GM12878 (cell line): Measurements from ENCODE around the gene PPP2R3A. TPM values are rescaled to one million over a fixed set of nuclear protein-coding genes. Genes with fewer than 3 reads are reported as not detected.

ENCODE experiments used
- ATAC-seq: fragments of 200-7000 bp; cut with Tn5 transposase; 3 replicates; pipeline ENCODE4 v1.9.1; 2020; ENCODE audit warnings: mild to moderate bottlenecking, moderate library complexity
- BruUV-seq: library from RNA; stranded (reverse); fragments of 400-500 nt; replicated peaks from 2 replicates; lab custom pipeline; 2021; lab: Mats Ljungman, UMichigan
- CTCF ChIA-PET: fragments of 300-600 bp; sonication (Branson Sonifier 250); formaldehyde crosslinking; extraction: SDS; loops from one replicate; lab custom pipeline; 2021; ENCODE audit warnings: inconsistent platforms; lab: Yijun Ruan, JAX
- POLR2A ChIA-PET: fragments of 350-600 bp; formaldehyde crosslinking; extraction: SDS; loops from one replicate; lab custom pipeline; 2021; ENCODE audit warnings: inconsistent platforms; lab: Charles Lee
- RAD21 ChIA-PET: fragments of 300-600 bp; sonication (Branson Sonifier 250); formaldehyde crosslinking; loops from one replicate; lab custom pipeline; 2023; ENCODE audit warnings: antibody characterized with exemption; ENCODE audit not compliant: unreplicated experiment; lab: Charles Lee
- SMC1A ChIA-PET: fragments of 300-600 bp; sonication (Branson Sonifier 250); formaldehyde crosslinking; loops from one replicate; lab custom pipeline; 2023; ENCODE audit not compliant: unreplicated experiment, uncharacterized antibody; lab: Charles Lee
- DNase-seq: peaks from one replicate; pipeline ENCODE4 v3.0.0-alpha.2; 2011; ENCODE audit warnings: low read depth, low spot score
- FAIRE-seq: peaks from 3 replicates; lab custom pipeline; 2011; peaks lifted over from hg19 to GRCh38; lab: Jason Lieb, UNC
- H2AFZ ChIP-seq: 2 replicates; pipeline ENCODE4 v1.6.0; 2011; ENCODE audit warnings: low read depth, low read length, control low read depth; ENCODE audit not compliant: control insufficient read depth
- H3K27ac ChIP-seq: 2 replicates; pipeline ENCODE4 v1.5.1; 2011; ENCODE audit warnings: control low read depth; ENCODE audit not compliant: control insufficient read depth, insufficient read depth
- H3K27me3 ChIP-seq, 2 experiments: replicated peaks in 1 of 2; 2 replicates each; pipeline versions ENCODE4 v1.6.0 to v1.6.1; 2011; ENCODE audit warnings: low read length in 1 of 2; ENCODE audit not compliant: control insufficient read depth in 2 of 2, insufficient read depth in 2 of 2
- H3K36me3 ChIP-seq, 2 experiments: 2 replicates each; pipeline ENCODE4 v1.5.1; 2011; ENCODE audit warnings: low read length in 1 of 2; ENCODE audit not compliant: control insufficient read depth in 2 of 2, insufficient read depth in 2 of 2
- H3K4me1 ChIP-seq: 2 replicates; pipeline ENCODE4 v1.6.1; 2011; ENCODE audit warnings: mild to moderate bottlenecking, low read length, moderate library complexity, mixed read lengths; ENCODE audit not compliant: control insufficient read depth, insufficient read depth
- H3K4me2 ChIP-seq: 2 replicates; pipeline ENCODE4 v1.6.0; 2011; ENCODE audit warnings: control low read depth; ENCODE audit not compliant: control insufficient read depth, insufficient read depth
- H3K4me3 ChIP-seq: fragments of 200-600 bp; sonication (generic); 2 replicates; pipeline ENCODE4 v1.5.1; 2016
- H3K79me2 ChIP-seq: 2 replicates; pipeline ENCODE4 v1.6.0; 2011; ENCODE audit warnings: low read length; ENCODE audit not compliant: control insufficient read depth, insufficient read depth
- H3K9ac ChIP-seq: 2 replicates; pipeline ENCODE4 v1.8.0; 2011; ENCODE audit warnings: low read length, control low read depth, mixed read lengths; ENCODE audit not compliant: control insufficient read depth, insufficient read depth
- H3K9me3 ChIP-seq: replicated peaks from 3 replicates; pipeline ENCODE4 v1.5.1; 2011; ENCODE audit warnings: mild to moderate bottlenecking, low read length; ENCODE audit not compliant: control insufficient read depth, insufficient read depth
- H4K20me1 ChIP-seq: 2 replicates; pipeline ENCODE4 v1.6.0; 2011; ENCODE audit not compliant: control insufficient read depth, insufficient read depth
- ATF7 ChIP-seq: fragments of 450-650 bp; IDR thresholded peaks from 2 replicates; pipeline ENCODE4 v1.6.1; 2016; ENCODE audit warnings: low read depth, mild to moderate bottlenecking
- CEBPB ChIP-seq, 2 experiments: fragments of 150-350 bp in 1 of 2; IDR thresholded peaks; 2 replicates each; pipeline ENCODE4 v1.6.1; 2012 to 2014; ENCODE audit warnings: low read depth in 2 of 2, low read length in 2 of 2, borderline replicate concordance in 1 of 2, inconsistent platforms in 1 of 2
- CREM ChIP-seq: IDR thresholded peaks from 2 replicates; pipeline ENCODE4 v1.6.1; 2014; ENCODE audit warnings: antibody characterized with exemption, low read depth
- EED ChIP-seq: sonication (generic); IDR thresholded peaks from 2 replicates; pipeline ENCODE4 v1.6.1; 2016; ENCODE audit warnings: antibody characterized with exemption, low read depth
- FOXK2 ChIP-seq: fragments of 450-650 bp; IDR thresholded peaks from 2 replicates; pipeline ENCODE4 v1.6.1; 2017; ENCODE audit warnings: mild to moderate bottlenecking, moderate library complexity
- NFIC ChIP-seq: IDR thresholded peaks from 2 replicates; pipeline ENCODE4 v1.6.1; 2012; ENCODE audit warnings: low read depth, mild to moderate bottlenecking, inconsistent platforms, low read length, moderate library complexity
- NRF1 ChIP-seq: conservative IDR thresholded peaks from 2 replicates; pipeline ENCODE4 v1.6.1; 2011; ENCODE audit warnings: mild to moderate bottlenecking, low read depth, low read length, improper control_type of control experiment
- PAX5 ChIP-seq: IDR thresholded peaks from 2 replicates; pipeline ENCODE4 v1.6.1; 2011; ENCODE audit warnings: low read depth, low read length, borderline replicate concordance
- SPI1 ChIP-seq: IDR thresholded peaks from 2 replicates; pipeline ENCODE4 v1.6.1; 2011; ENCODE audit warnings: low read depth, mild to moderate bottlenecking, low read length, moderate library complexity, borderline replicate concordance; ENCODE audit not compliant: insufficient read depth
- ZSCAN29 ChIP-seq: fragments of 450-650 bp; IDR thresholded peaks from 2 replicates; pipeline ENCODE4 v1.6.1; 2017; ENCODE audit warnings: mild to moderate bottlenecking, moderate library complexity
- WGBS: methylation state at CpG from one replicate; pipeline ENCODE4 v1.1.6; 2016; ENCODE audit warnings: low lambda C conversion rate; ENCODE audit not compliant: insufficient replicate concordance, insufficient coverage; ENCODE audit errors: missing lambda C conversion rate; 5-methylcytosine and 5-hydroxymethylcytosine counted together
- in situ Hi-C: fragments of 300-500 bp; cut with MboI; formaldehyde crosslinking; loops from 9 replicates; pipeline ENCODE4 v1.14.3; 2018; ENCODE audit warnings: mixed read lengths
- intact Hi-C: fragments of 100-400 bp; cut with micrococcal nuclease; formaldehyde crosslinking; loops from one replicate; pipeline ENCODE4 v1.14.2; 2022; ENCODE audit not compliant: unreplicated experiment
- polyA plus RNA-seq, 11 experiments: library from polyadenylated mRNA; depleted of rRNA in 4 of 11; unstranded in 6 of 11; stranded (reverse) in 5 of 11; fragments of >200 nt; fragmentation: Nextera tagmentation in 4 of 11; fragmentation: Illumina TruSeq in 1 of 11; extraction: Ambion mirVana in 4 of 11; extraction: Trizol in 1 of 11; gene quantifications; 1 replicate in 1 of 11; 2 replicates in 10 of 11; pipeline versions ENCODE4 v1.2.1 to v1.2.3, GENCODE V29; 2011 to 2016; ENCODE audit warnings: inconsistent platforms in 2 of 11, missing spikeins in 2 of 11, low read depth in 1 of 11
- total RNA-seq, 4 experiments: library from RNA; depleted of rRNA in 3 of 4; stranded (reverse); fragments of >200 nt in 3 of 4; fragmentation: Illumina TruSeq in 1 of 4; extraction: Trizol in 1 of 4; gene quantifications; 2 replicates each; pipeline versions ENCODE4 v1.2.1 to v1.2.3, GENCODE V29; 2013 to 2021
- TF ChIP-seq, protein P1 (sequence below): fragments of 450-650 bp; IDR thresholded peaks from 2 replicates; pipeline ENCODE4 v1.6.1; 2017; ENCODE audit warnings: mild to moderate bottlenecking, moderate library complexity
- TF ChIP-seq, protein P2 (sequence below): fragments of 450-650 bp; IDR thresholded peaks from 2 replicates; pipeline ENCODE4 v1.6.1; 2018; ENCODE audit warnings: borderline replicate concordance, mild to moderate bottlenecking; ENCODE audit not compliant: partially characterized antibody

PPP2R3A gene
- total and polyA plus RNA-seq, 10 of the 15 experiments (the other 5 are each of a cell fraction or from before 2014, with no cell fraction given): under 0.01 to 0.16 (median 0.06) TPM; not detected in 5

GRCh38 chr3:136048068-136048467 lies 82.5 kb downstream of the PPP2R3A start:
- peaks cover 2 to 3% of the 10 kb centered on the region in 2 experiments; a peak in 3 of 4 replicates for H3K27me3 ChIP-seq
- H3K4me3 ChIP-seq: no peak overlapping the region
- H3K4me2 ChIP-seq: no peak overlapping the region
- FAIRE-seq (no peak), ATAC-seq (no peak), DNase-seq (no peak)
- H3K4me1 ChIP-seq: no peaks in the 10 kb centered on the region
- ChIA-PET POLR2A (no interaction called here), RAD21 (no interaction called here), CTCF (interaction anchor here (1.0 kb wide), 1 partner anchor 8 kb away, joined by 4 read pairs; no protein-coding TSS in a partner anchor), SMC1A (no interaction called here)
- no peak overlapping the region for H3K9ac ChIP-seq
- no peaks in the 10 kb centered on the region for H3K36me3 ChIP-seq
- 80% methylated on average over 7 of the region's 7 CpGs for WGBS
- in situ Hi-C loops (no loop called here), intact Hi-C loops (no loop called here)
- no peak overlapping the region for H2AFZ ChIP-seq
- H3K27ac ChIP-seq: no peak overlapping the region
- H3K79me2 ChIP-seq: no peaks in the 10 kb centered on the region
- H4K20me1 ChIP-seq: no peaks in the 10 kb centered on the region
- no peaks in the 10 kb centered on the region for H3K9me3 ChIP-seq
- TF ChIP-seq PAX5: no peak
- BruUV-seq: no TSS peak

- RAD21 ChIA-PET: no interaction called here
- Histone ChIP-seq H3K4me3 (no peak overlapping the region), H3K27ac (no peak overlapping the region), H3K9ac (no peak overlapping the region), H3K79me2 (no peaks in the 10 kb centered on the region), H4K20me1 (no peaks in the 10 kb centered on the region), H3K4me2 (no peak overlapping the region), H3K36me3 (no peaks in the 10 kb centered on the region), H3K27me3 (peaks cover 2 to 3% of the 10 kb centered on the region in 2 experiments; a peak in 3 of 4 replicates), H3K4me1 (no peaks in the 10 kb centered on the region), H3K9me3 (no peaks in the 10 kb centered on the region), H2AFZ (no peak overlapping the region)
- CTCF ChIA-PET: interaction anchor here (1.3 to 1.9 kb wide), 2 partner anchors 11 to 21 kb away, joined by 3 to 5 read pairs; no protein-coding TSS in a partner anchor
- POLR2A ChIA-PET: no interaction called here
- DNase-seq (no peak), FAIRE-seq (no peak), ATAC-seq (no peak)
- no TSS peak for BruUV-seq
- SMC1A ChIA-PET: no interaction called here
- in situ Hi-C loops: loop anchor here (25.0 kb wide), 1 partner anchor 1887 kb away; no protein-coding TSS in a partner anchor
- intact Hi-C loops: no loop called here
- 9% methylated on average over 6 of the region's 6 CpGs for WGBS
- TF ChIP-seq NFIC: no peak
- TF ChIP-seq CREM: no peak
- TF ChIP-seq ZSCAN29: no peak
- TF ChIP-seq EED: no peak
- TF ChIP-seq, protein P1, sequence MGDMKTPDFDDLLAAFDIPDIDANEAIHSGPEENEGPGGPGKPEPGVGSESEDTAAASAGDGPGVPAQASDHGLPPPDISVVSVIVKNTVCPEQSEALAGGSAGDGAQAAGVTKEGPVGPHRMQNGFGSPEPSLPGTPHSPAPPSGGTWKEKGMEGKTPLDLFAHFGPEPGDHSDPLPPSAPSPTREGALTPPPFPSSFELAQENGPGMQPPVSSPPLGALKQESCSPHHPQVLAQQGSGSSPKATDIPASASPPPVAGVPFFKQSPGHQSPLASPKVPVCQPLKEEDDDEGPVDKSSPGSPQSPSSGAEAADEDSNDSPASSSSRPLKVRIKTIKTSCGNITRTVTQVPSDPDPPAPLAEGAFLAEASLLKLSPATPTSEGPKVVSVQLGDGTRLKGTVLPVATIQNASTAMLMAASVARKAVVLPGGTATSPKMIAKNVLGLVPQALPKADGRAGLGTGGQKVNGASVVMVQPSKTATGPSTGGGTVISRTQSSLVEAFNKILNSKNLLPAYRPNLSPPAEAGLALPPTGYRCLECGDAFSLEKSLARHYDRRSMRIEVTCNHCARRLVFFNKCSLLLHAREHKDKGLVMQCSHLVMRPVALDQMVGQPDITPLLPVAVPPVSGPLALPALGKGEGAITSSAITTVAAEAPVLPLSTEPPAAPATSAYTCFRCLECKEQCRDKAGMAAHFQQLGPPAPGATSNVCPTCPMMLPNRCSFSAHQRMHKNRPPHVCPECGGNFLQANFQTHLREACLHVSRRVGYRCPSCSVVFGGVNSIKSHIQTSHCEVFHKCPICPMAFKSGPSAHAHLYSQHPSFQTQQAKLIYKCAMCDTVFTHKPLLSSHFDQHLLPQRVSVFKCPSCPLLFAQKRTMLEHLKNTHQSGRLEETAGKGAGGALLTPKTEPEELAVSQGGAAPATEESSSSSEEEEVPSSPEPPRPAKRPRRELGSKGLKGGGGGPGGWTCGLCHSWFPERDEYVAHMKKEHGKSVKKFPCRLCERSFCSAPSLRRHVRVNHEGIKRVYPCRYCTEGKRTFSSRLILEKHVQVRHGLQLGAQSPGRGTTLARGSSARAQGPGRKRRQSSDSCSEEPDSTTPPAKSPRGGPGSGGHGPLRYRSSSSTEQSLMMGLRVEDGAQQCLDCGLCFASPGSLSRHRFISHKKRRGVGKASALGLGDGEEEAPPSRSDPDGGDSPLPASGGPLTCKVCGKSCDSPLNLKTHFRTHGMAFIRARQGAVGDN: no peak
- TF ChIP-seq SPI1: no peak
- TF ChIP-seq ATF7: no peak
- no peak for TF ChIP-seq CEBPB (IDR thresholded peaks at IDR 0.05; ENCODE audit: borderline replicate concordance in 1 of 2, low read depth in 2 of 2, low read length in 2 of 2)
- no peak for TF ChIP-seq FOXK2
- TF ChIP-seq NRF1: no peak
- TF ChIP-seq, protein P2, sequence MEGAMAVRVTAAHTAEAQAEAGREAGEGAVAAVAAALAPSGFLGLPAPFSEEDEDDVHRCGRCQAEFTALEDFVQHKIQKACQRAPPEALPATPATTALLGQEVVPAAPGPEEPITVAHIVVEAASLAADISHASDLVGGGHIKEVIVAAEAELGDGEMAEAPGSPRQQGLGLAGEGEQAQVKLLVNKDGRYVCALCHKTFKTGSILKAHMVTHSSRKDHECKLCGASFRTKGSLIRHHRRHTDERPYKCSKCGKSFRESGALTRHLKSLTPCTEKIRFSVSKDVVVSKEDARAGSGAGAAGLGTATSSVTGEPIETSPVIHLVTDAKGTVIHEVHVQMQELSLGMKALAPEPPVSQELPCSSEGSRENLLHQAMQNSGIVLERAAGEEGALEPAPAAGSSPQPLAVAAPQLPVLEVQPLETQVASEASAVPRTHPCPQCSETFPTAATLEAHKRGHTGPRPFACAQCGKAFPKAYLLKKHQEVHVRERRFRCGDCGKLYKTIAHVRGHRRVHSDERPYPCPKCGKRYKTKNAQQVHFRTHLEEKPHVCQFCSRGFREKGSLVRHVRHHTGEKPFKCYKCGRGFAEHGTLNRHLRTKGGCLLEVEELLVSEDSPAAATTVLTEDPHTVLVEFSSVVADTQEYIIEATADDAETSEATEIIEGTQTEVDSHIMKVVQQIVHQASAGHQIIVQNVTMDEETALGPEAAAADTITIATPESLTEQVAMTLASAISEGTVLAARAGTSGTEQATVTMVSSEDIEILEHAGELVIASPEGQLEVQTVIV: no peak
Measured at GRCh38 chr3:136050250-136050649, 84.7 kb downstream of the PPP2R3A start.
